ENCODE data around the gene KIFC3.
"Not testable (repeated sequence)": the region's sequence is repeated elsewhere in the genome, so short reads cannot be mapped to it uniquely, and the experiment has no call there.

The KIFC3 gene

DNA sequence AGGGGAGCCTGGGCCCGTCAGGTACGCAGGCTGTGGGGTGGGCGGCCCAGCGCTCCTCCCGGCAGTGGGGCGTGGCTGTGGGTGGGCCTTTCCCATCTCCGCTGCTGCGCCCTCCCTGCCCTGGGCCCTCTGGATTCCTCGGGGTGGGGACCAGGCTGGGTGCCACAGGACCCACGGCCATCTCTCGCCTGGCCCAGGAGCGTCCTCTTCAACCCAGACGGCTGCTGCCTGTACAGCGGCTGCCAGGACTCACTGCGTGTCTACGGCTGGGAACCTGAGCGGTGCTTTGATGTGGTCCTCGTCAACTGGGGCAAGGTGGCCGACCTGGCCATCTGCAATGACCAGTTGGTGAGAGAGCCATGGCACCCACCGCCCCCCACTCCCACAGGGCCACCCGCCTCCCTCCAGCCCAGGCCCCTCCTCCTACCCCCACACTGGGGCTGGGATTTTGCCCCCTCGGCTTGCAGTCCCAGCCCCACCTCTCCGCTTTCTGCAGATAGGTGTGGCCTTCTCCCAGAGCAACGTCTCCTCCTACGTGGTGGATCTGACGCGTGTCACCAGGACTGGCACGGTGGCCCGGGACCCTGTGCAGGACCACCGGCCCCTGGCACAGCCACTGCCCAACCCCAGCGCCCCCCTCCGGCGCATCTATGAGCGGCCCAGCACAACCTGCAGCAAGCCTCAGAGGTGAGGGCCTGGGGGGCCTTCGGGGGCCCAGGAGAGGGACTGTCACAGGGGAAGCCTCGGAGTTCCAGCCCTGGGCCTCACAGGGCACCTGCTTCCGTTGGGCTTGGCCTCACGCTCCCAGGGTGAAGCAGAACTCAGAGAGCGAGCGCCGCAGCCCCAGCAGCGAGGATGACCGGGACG is 49.5 kb downstream of the KIFC3 start:
- DNase-seq (ENCODE audit: low read depth), result no peak

DNA sequence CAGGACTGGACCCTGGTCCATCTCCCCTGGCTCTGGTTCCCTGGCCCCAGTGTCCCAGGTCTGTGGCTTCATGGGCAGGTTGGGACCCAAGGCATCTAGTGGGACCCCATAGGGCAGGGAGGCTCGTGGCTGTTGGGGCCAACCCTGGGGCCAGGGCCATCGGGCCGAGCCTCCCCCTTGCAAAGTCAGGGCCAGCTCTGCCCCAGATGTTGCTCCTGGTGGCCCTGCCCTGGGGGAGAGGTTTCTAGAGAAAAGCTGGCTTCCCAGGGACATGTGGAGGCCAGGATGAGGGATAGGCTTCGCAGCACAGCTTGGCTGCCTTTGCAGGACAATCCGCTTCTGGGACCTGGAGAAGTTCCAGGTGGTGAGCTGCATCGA is 50.1 kb downstream of the KIFC3 start:
- DNase-seq (ENCODE audit: low read depth), result no peak

- DNase-seq (ENCODE audit: low read depth), result no peak
Measured at GRCh38 chr16:57751539-57752202, 50.6 kb downstream of the KIFC3 start.

GRCh38 chr16:57750796-57751538 is 51.3 kb downstream of the KIFC3 start:
- no peak for DNase-seq (ENCODE audit: low read depth)

- no peak for DNase-seq (ENCODE audit: low read depth)
Measured at GRCh38 chr16:57749856-57750452, 52.3 kb downstream of the KIFC3 start.

GRCh38 chr16:57749101-57749692 is 53.1 kb downstream of the KIFC3 start:
- no peak for DNase-seq (ENCODE audit: low read depth)

GRCh38 chr16:57748596-57748995 is 53.7 kb downstream of the KIFC3 start:
- DNase-seq (ENCODE audit: low read depth), result no peak

GRCh38 chr16:57747996-57748395 is 54.3 kb downstream of the KIFC3 start:
- DNase-seq (ENCODE audit: low read depth), result no peak

DNA sequence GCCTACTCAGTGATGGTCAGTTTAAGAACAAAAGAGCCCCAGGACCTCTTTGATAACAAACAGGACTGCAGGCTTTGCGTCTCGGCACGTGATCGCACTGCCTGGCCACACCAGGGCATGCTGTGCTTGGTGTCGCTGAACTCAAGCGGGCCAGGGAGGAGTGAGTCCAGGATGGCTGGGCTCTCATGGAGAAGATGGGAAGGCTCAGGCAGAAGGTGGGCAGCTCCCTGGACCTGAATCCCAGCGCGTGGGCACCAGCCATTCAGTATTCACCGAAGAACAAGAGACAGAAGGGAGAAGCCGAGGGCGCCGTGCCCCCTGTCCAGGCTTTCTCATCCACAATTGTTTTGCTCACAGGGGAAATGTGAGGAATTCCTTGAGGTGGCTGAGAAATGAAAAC is 54.8 kb downstream of the KIFC3 start:
- DNase-seq (ENCODE audit: low read depth), result no peak

GRCh38 chr16:57747091-57747490 is 55.2 kb downstream of the KIFC3 start:
- no peak for DNase-seq (ENCODE audit: low read depth)

DNA sequence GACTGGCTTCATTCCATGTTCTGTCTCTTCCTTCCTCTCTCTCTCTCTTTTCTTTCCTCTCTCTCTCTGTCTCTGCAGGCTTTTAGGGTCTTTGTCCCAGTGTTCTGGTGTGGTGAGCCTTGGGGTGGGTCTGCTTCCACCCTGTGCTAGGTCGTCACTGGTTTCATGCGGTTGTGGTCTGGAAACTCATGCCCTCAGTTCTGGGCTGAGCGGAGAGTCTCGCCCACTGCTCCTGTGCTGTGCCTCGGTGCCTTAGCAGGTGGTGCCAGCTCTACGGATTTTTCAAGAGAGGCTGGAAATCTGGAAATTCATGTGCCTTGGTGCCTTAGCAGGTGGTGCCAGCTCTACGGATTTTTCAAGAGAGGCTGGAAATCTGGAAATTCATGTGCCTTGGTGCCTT is 56.0 kb downstream of the KIFC3 start:
- not testable (repeated sequence) for DNase-seq (ENCODE audit: low read depth)

DNA sequence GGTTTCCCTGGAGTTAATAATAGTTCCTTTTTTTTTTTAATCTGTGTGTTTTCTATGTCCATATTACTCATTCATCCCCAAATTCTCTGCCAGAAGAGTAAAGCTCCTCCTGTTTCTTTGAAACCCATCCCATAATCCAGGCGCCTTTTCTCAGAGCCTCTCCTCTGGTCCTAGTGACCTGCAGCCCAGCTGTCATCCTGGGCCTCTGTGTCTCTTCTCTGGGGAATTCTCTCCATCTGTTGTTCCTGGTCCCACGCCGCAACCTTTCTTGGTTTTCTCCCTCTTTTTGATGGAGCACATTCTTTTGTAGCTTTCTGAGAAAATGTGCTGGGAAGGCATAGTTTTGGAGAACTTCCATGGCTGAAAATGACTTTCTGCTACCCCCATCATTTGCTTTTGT is 56.5 kb downstream of the KIFC3 start:
- DNase-seq (ENCODE audit: low read depth), result no peak

DNA sequence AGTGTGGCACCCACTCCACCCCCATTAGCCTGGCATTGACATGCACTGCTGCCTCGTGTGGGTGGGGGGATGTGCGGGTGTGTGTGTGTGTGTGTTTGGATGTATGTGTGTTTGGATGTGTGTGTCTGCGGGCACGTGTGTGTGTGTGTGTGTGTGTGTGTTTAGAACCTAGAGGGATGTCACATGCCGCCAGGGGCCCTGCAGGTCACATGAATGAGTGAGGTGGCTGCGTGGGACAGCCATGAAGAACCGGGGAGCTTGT is 57.7 kb downstream of the KIFC3 start:
- DNase-seq (ENCODE audit: low read depth), result no peak

GRCh38 chr16:57743886-57744641 is 58.2 kb downstream of the KIFC3 start:
- DNase-seq (ENCODE audit: low read depth), result no peak

DNA sequence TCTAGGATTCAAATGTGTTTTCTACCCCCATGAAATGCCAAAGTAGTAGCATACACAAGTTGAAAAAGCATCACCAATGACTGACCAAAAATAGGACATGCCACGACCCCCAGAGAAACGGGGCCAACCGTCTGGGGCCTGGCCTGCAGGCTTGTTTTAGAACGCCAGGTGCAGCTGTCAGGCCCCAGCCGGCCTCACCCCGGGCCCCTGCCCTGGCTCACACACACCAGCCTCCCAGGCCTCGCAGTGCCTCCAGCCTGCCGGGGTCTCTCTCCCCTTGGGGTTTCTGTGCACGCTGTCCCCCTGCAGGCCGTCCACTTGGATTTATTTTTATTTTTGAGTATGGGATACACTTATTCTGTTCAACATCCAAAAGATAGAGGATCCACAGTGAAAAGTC is 58.8 kb downstream of the KIFC3 start:
- DNase-seq (ENCODE audit: low read depth), result no peak

GRCh38 chr16:57742543-57742942 is 59.7 kb downstream of the KIFC3 start:
- no peak for DNase-seq (ENCODE audit: low read depth)

DNA sequence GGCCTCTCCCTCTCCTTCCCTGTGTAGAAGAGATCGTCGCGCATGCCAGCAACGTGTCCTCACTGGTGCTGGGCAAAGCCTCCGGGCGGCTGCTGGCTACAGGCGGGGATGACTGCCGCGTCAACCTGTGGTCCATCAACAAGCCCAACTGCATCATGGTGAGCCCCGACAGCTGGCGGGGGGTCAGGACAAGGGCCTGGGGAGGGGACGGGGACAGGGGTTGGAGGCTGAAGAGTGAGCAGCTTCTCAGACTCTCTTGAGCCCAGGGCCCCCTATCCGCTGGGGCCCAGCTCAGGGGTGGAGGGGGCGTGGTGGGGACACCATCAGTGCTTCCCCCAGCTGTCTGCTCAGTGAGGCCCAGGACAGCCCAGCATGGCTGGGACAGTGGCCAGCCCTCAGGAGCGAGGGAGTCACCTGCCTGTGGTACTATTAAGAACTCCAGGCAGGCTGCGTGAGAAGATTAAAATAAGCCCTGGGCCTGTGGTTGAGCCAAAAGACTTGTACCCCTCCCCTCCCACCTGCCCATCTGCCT is 60.6 kb downstream of the KIFC3 start:
- no peak for DNase-seq (ENCODE audit: low read depth)

- DNase-seq (ENCODE audit: low read depth), result no peak
Measured at GRCh38 chr16:57740423-57741071, 61.7 kb downstream of the KIFC3 start.

DNA sequence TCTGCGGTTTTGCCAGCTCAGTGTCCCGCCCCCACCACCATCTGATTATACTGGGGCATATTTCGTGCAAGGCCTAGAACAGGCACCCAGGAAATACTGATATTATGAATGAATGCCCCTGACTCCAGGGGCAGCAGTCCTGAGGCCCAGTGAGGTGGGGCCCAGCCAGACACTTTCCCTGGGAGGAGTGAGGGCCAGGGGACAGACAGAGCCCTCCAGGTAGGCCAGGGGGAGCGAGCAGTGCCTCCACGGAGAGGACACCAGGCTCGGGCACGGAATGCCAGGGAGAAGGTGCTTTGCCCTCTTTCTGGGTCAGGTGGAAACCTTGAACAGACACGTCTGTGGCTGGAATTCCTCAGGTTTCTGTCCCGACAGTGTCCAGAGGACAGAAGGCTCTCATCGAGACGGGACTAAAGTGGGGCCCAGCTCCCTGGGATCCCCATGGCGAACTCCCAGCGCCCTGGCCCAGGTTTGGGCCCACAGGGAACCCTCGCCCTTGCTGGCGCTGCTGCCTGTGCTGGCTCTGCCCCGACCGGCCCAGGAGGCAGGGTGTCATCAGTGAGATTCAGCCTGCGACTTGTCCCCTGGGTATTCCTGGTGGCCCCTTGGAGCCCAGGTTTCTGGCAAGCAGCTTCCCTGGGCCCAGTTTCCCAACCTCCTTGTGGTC is 62.4 kb downstream of the KIFC3 start:
- DNase-seq (ENCODE audit: low read depth), result no peak

DNA sequence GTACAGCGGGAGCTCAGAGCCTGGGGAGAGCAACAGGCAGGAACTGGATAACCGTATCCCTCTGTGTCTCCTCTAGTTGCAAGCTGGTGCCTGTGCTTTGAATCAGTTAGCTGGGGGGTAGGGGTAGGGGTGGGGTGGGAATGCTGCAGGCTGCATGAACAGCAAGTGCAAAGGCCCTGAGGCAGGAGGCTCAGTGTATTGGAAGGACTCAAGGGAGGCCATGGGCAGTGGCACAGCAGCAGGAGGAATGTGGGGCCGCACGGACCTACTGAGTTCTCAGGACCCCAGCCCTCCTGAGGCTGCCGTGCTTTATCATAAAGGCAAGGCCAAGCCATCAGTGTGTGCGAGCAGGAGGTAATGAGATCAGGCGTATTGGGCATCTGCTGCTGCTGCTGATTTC is 63.4 kb downstream of the KIFC3 start:
- no peak for DNase-seq (ENCODE audit: low read depth)
